K562 (cell line): ENCODE measurements around the gene SH2B2. TPM values are rescaled to one million over a fixed set of nuclear protein-coding genes. Genes with fewer than 3 reads are reported as not detected.
A peak's percentile ranks its signal among the peaks of the same experiment; 100 is the strongest.

Experiments used
- CCNT2 ChIP-seq: IDR thresholded peaks from 2 replicates; pipeline ENCODE4 v1.6.1; 2011; ENCODE audit warnings: borderline replicate concordance, low read depth, mild to moderate bottlenecking, moderate library complexity, mixed read lengths, low read length; ENCODE audit not compliant: insufficient read length; ENCODE audit errors: extremely low read depth
- CHCHD3 ChIP-seq: fragments of 250-450 bp; sonication (Bioruptor Pico); IDR thresholded peaks from 2 replicates; pipeline ENCODE4 v2.1.2; 2022; ENCODE audit warnings: mild to moderate bottlenecking
- CREB3L1 ChIP-seq: fragments of 450-650 bp; IDR thresholded peaks from 2 replicates; pipeline ENCODE4 v1.6.1; 2014; ENCODE audit warnings: low read depth, mild to moderate bottlenecking, moderate library complexity, borderline replicate concordance
- CUX1 ChIP-seq: fragments of 200-800 bp; sonication (Bioruptor generic); IDR thresholded peaks from 2 replicates; pipeline ENCODE4 v1.6.1; 2016; ENCODE audit warnings: missing genetic modification characterization, missing compliant biosample characterization
- HEY1 ChIP-seq: fragments of 250-450 bp; sonication (Bioruptor Pico); IDR thresholded peaks from 2 replicates; pipeline ENCODE4 v1.5.0; 2020; ENCODE audit warnings: mild to moderate bottlenecking, moderate library complexity, borderline replicate concordance
- IFI16 ChIP-seq: fragments of 250-450 bp; sonication (Bioruptor Pico); IDR thresholded peaks from 2 replicates; pipeline ENCODE4 v2.1.2; 2022; ENCODE audit warnings: mild to moderate bottlenecking, inconsistent platforms
- NCOA4 ChIP-seq: fragments of 450-650 bp; IDR thresholded peaks from 2 replicates; pipeline ENCODE4 v1.6.1; 2018; ENCODE audit warnings: mild to moderate bottlenecking; ENCODE audit not compliant: partially characterized antibody
- RNF2 ChIP-seq: sonication (generic); IDR thresholded peaks from 2 replicates; pipeline ENCODE4 v1.6.1; 2016
- SP1 ChIP-seq: sonication (generic); formaldehyde crosslinking; IDR thresholded peaks from 2 replicates; pipeline ENCODE4 v1.8.1; 2022; ENCODE audit warnings: mild to moderate bottlenecking, missing genetic modification reagents
- ZBTB17 ChIP-seq: fragments of 450-650 bp; formaldehyde crosslinking; IDR thresholded peaks from 2 replicates; pipeline ENCODE4 v1.4.0; 2020; ENCODE audit warnings: mild to moderate bottlenecking
- ZNF174 ChIP-seq: fragments of 250-450 bp; sonication (Bioruptor Pico); IDR thresholded peaks from 2 replicates; pipeline ENCODE4 v1.4.0; 2020; ENCODE audit warnings: mild to moderate bottlenecking
- ZNF197 ChIP-seq: fragments of 200-800 bp; sonication (Bioruptor generic); IDR thresholded peaks from 2 replicates; pipeline ENCODE4 v1.6.1; 2016; ENCODE audit warnings: low read depth, missing genetic modification characterization, missing compliant biosample characterization
- ZNF212 ChIP-seq: fragments of 450-650 bp; formaldehyde crosslinking; IDR thresholded peaks from 2 replicates; pipeline ENCODE4 v1.4.0; 2020; ENCODE audit warnings: mild to moderate bottlenecking
- ZNF395 ChIP-seq: fragments of 200-800 bp; sonication (Bioruptor generic); IDR thresholded peaks from 2 replicates; pipeline ENCODE4 v1.6.1; 2017; ENCODE audit warnings: missing genetic modification characterization, missing compliant biosample characterization
- ZNF444 ChIP-seq: fragments of 250-450 bp; sonication (Bioruptor Pico); IDR thresholded peaks from 2 replicates; pipeline ENCODE4 v1.4.0; 2020; ENCODE audit warnings: mild to moderate bottlenecking, moderate library complexity
- ZNF512 ChIP-seq: IDR thresholded peaks from 2 replicates; pipeline ENCODE4 v1.6.1; 2016; ENCODE audit warnings: missing genetic modification characterization, missing compliant biosample characterization
- polyA plus RNA-seq, 8 experiments: library from polyadenylated mRNA; depleted of rRNA in 4 of 8; stranded (reverse) in 5 of 8; unstranded in 3 of 8; fragments of >200 nt; fragmentation: Nextera tagmentation in 2 of 8; fragmentation: Illumina TruSeq in 1 of 8; extraction: Ambion mirVana in 2 of 8; extraction: Trizol in 1 of 8; gene quantifications; 2 replicates each; pipeline versions ENCODE4 v1.2.1 to v1.2.3, GENCODE V29; 2011 to 2014; ENCODE audit warnings: inconsistent platforms in 1 of 8, missing spikeins in 1 of 8
- total RNA-seq, 7 experiments: library from RNA; depleted of rRNA in 6 of 7; stranded (reverse); fragments of >200 nt in 6 of 7; fragmentation: Illumina TruSeq in 2 of 7; extraction: Trizol in 2 of 7; gene quantifications; 2 replicates each; pipeline versions ENCODE4 v1.2.1 to v1.2.3, GENCODE V29; 2011 to 2021; ENCODE audit warnings: low replicate concordance in 1 of 7

The SH2B2 gene
- total and polyA plus RNA-seq, 9 of the 15 experiments (the other 6 are each of a cell fraction or from before 2014, with no cell fraction given): 0.03 to 0.89 (median 0.07) TPM; not detected in 4

- no peak for TF ChIP-seq ZNF212
- TF ChIP-seq RNF2: no peak
- TF ChIP-seq CCNT2: peak; percentile 15
- no peak for TF ChIP-seq IFI16 (CRISPR knock-in tag)
- TF ChIP-seq ZNF512 (tag): no peak
- TF ChIP-seq NCOA4: no peak
- TF ChIP-seq ZBTB17 (CRISPR knock-in tag): peak; percentile 70; the same call in 1 of the 2 replicates
- peak; percentile 37; the same call in 1 of the 2 replicates for TF ChIP-seq CREB3L1
- no peak for TF ChIP-seq CUX1
- TF ChIP-seq ZNF444 (CRISPR knock-in tag): no peak
- TF ChIP-seq CHCHD3 (CRISPR knock-in tag): no peak
- TF ChIP-seq ZNF174 (CRISPR knock-in tag): no peak
- TF ChIP-seq ZNF395: no peak
- no peak for TF ChIP-seq HEY1
- TF ChIP-seq SP1 (CRISPR knock-in tag): peak; percentile 67; the same call in 1 of the 2 replicates
- no peak for TF ChIP-seq ZNF197 (CRISPR knock-in tag)
Observed at GRCh38 chr7:102286237-102287110, at the start of gene SH2B2 (continued).
